ENCODE measurements around the gene GANC.

- TF ChIP-seq EZH2 (IDR thresholded peaks at IDR 0.05; ENCODE audit: insufficient read depth, low read length): no peak
- no peak for TF ChIP-seq CTCF (IDR thresholded peaks at IDR 0.05; ENCODE audit: insufficient read depth, low read depth, low read length)
Measured at GRCh38 chr15:42270551-42270950, 2.5 kb upstream of the GANC start.
